OCI-LY7 (cell line): Measurements from ENCODE around the gene TMCC1. TPM values are rescaled to one million over a fixed set of nuclear protein-coding genes. Genes with fewer than 3 reads are reported as not detected.
A peak's percentile ranks its signal among the peaks of the same experiment; 100 is the strongest.

Experiments used
- BruUV-seq: library from RNA; stranded (reverse); fragments of 400-500 nt; replicated peaks from 2 replicates; lab custom pipeline; 2021; lab: Mats Ljungman, UMichigan
- CTCF ChIA-PET: fragments of 300-600 bp; sonication (Branson Sonifier 250); formaldehyde crosslinking; loops from one replicate; lab custom pipeline; 2022; ENCODE audit warnings: antibody characterized with exemption; ENCODE audit not compliant: unreplicated experiment; lab: Charles Lee
- POLR2A ChIA-PET: fragments of 300-600 bp; sonication (Branson Sonifier 250); formaldehyde crosslinking; loops from one replicate; lab custom pipeline; 2022; ENCODE audit warnings: antibody characterized with exemption; lab: Charles Lee
- DNase-seq: peaks from one replicate; pipeline ENCODE4 v3.0.0-alpha.2; 2015; ENCODE audit warnings: low spot score
- H2AFZ ChIP-seq: fragments of 200-600 bp; sonication (generic), shearing (Covaris generic); 2 replicates; pipeline ENCODE4 v1.6.1; 2014; ENCODE audit warnings: mild to moderate bottlenecking, antibody characterized with exemption, low read length, moderate library complexity
- H3K27ac ChIP-seq: fragments of 200-600 bp; sonication (generic); 2 replicates; pipeline ENCODE4 v1.5.1; 2014; ENCODE audit warnings: mixed run types, low read depth, mild to moderate bottlenecking, moderate library complexity, low read length, inconsistent platforms; ENCODE audit not compliant: poor library complexity, severe bottlenecking
- H3K36me3 ChIP-seq: fragments of 200-600 bp; sonication (generic); 2 replicates; pipeline ENCODE4 v1.6.1; 2014; ENCODE audit warnings: mild to moderate bottlenecking, antibody characterized with exemption, low read length, moderate library complexity, mixed read lengths; ENCODE audit not compliant: insufficient read depth
- H3K4me1 ChIP-seq: fragments of 200-600 bp; sonication (generic); 2 replicates; pipeline ENCODE4 v1.5.1; 2014; ENCODE audit warnings: mild to moderate bottlenecking, low read length; ENCODE audit not compliant: insufficient read depth, poor library complexity, severe bottlenecking
- H3K4me2 ChIP-seq: fragments of 200-600 bp; sonication (generic); 2 replicates; pipeline ENCODE4 v1.6.1; 2014; ENCODE audit warnings: mild to moderate bottlenecking, low read length
- H3K4me3 ChIP-seq: fragments of 200-600 bp; sonication (generic); 2 replicates; pipeline ENCODE4 v1.5.1; 2014; ENCODE audit warnings: mild to moderate bottlenecking, low read depth, low read length; ENCODE audit not compliant: poor library complexity, severe bottlenecking
- H3K79me2 ChIP-seq: fragments of 200-600 bp; sonication (generic); 2 replicates; pipeline ENCODE4 v1.6.1; 2016; ENCODE audit warnings: low read depth, mild to moderate bottlenecking, low read length, moderate library complexity, mixed read lengths; ENCODE audit not compliant: insufficient read depth
- H3K9me2 ChIP-seq: fragments of 200-600 bp; sonication (generic); 2 replicates; pipeline ENCODE4 v1.6.1; 2016; ENCODE audit warnings: mild to moderate bottlenecking, low read length, mixed read lengths; ENCODE audit not compliant: insufficient read depth
- H3K9me3 ChIP-seq: fragments of 200-600 bp; sonication (generic); 2 replicates; pipeline ENCODE4 v1.6.1; 2014; ENCODE audit warnings: mild to moderate bottlenecking, mixed run types, low read length, mixed read lengths
- H4K20me1 ChIP-seq: fragments of 200-600 bp; sonication (generic); 2 replicates; pipeline ENCODE4 v1.6.1; 2014; ENCODE audit warnings: mild to moderate bottlenecking, antibody characterized with exemption, low read length, moderate library complexity, mixed read lengths; ENCODE audit not compliant: insufficient read depth
- CTCF ChIP-seq: fragments of 200-600 bp; sonication (generic); conservative IDR thresholded peaks from 2 replicates; pipeline ENCODE4 v1.5.1; 2014; ENCODE audit warnings: mild to moderate bottlenecking, antibody characterized with exemption, low read length, moderate library complexity, mixed read lengths
- EZH2phosphoT487 ChIP-seq: fragments of 200-600 bp; sonication (generic); IDR thresholded peaks from 2 replicates; pipeline ENCODE4 v1.6.1; 2018; ENCODE audit warnings: low read depth, borderline replicate concordance, mild to moderate bottlenecking, mixed run types, antibody characterized with exemption, low read length, moderate library complexity, mixed read lengths
- intact Hi-C: fragments of 100-400 bp; cut with micrococcal nuclease; formaldehyde crosslinking; loops from one replicate; pipeline ENCODE4 v1.10.0; 2022; ENCODE audit not compliant: unreplicated experiment
- total RNA-seq, 2 experiments: library from RNA; depleted of rRNA in 1 of 2; stranded (reverse); fragments of >200 nt in 1 of 2; shearing (Covaris generic) in 1 of 2; gene quantifications; 2 replicates each; pipeline ENCODE4 v1.2.3, GENCODE V29; 2014 to 2022

The TMCC1 gene
- total RNA-seq, 2 experiments from 2014 or later: 31.7 to 38.8 TPM

GRCh38 chr3:129824926-129825541, 68.5 kb downstream of the TMCC1 start:
- Histone ChIP-seq H3K4me1 (peaks cover 71% of the 10 kb centered on the region), H3K27ac (no peak overlapping the region), H3K9me3 (no peaks in the 10 kb centered on the region), H3K4me2 (peak overlapping the region; percentile 41; the same call in 1 of the 2 replicates), H3K9me2 (no peaks in the 10 kb centered on the region), H3K79me2 (peaks cover 28% of the 10 kb centered on the region; the same call in 1 of the 2 replicates), H2AFZ (no peak overlapping the region), H3K36me3 (peaks cover 19% of the 10 kb centered on the region), H4K20me1 (peaks cover 16% of the 10 kb centered on the region; the same call in 1 of the 2 replicates), H3K4me3 (no peak overlapping the region)
- POLR2A ChIA-PET: interaction anchor here (0.5 to 1.2 kb wide), 6 partner anchors 14 to 334 kb away, joined by 3 to 5 read pairs (median 3); no protein-coding TSS in a partner anchor
- intact Hi-C loops: loop anchor here (1.0 to 5.0 kb wide), 5 partner anchors 67 to 443 kb away; partner anchors contain the start of gene TMCC1
- TSS peak; percentile 1 for BruUV-seq
- CTCF ChIA-PET: interaction anchor here (0.5 kb wide), 1 partner anchor 945 kb away, joined by 4 read pairs; the partner anchor contains the start of gene ACAD9
- DNase-seq: peak; percentile 78
- TF ChIP-seq EZH2phosphoT487: no peak
- TF ChIP-seq CTCF: peak; percentile 94

DNA sequence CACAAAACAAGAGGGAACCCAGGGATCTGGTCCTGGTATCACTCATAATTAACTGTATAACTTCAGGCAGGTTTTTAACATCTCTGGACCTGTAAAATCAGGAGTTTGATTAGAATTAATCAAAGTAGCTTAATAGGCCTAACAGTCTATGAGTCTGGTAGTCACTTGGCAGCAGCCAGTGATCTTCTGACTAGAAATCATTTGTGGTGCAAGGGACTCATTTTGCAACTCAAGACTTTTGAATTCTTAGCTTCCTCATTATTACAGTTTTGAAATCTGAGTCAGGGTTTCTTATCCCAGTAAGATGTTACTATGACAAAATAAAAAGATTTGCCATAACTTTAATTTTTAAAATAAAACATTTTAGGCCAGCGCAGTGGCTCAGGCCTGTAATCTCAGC, 70.8 kb downstream of the TMCC1 start:
- intact Hi-C loops: no loop called here
- Histone ChIP-seq H3K79me2 (peaks cover 28% of the 10 kb centered on the region; the same call in 1 of the 2 replicates), H4K20me1 (peaks cover 16% of the 10 kb centered on the region; the same call in 1 of the 2 replicates), H3K4me2 (no peak overlapping the region), H3K9me2 (no peaks in the 10 kb centered on the region), H2AFZ (no peak overlapping the region), H3K9me3 (no peaks in the 10 kb centered on the region), H3K27ac (no peak overlapping the region), H3K36me3 (peaks cover 26% of the 10 kb centered on the region), H3K4me3 (no peak overlapping the region), H3K4me1 (peaks cover 50% of the 10 kb centered on the region)
- POLR2A ChIA-PET: interaction anchor here (0.7 to 1.2 kb wide), 3 partner anchors 12 to 89 kb away, joined by 3 to 4 read pairs (median 4); no protein-coding TSS in a partner anchor
- no TSS peak for BruUV-seq
- TF ChIP-seq EZH2phosphoT487 (no peak), CTCF (no peak)
- no peak for DNase-seq
- CTCF ChIA-PET: no interaction called here

- intact Hi-C loops: no loop called here
- DNase-seq: no peak
- H3K27ac ChIP-seq: no peak overlapping the region
- no peak overlapping the region for H2AFZ ChIP-seq
- H3K9me2 ChIP-seq: no peaks in the 10 kb centered on the region
- ChIA-PET CTCF (no interaction called here), POLR2A (interaction anchor here (0.6 to 1.2 kb wide), 4 partner anchors 11 to 102 kb away, joined by 3 to 4 read pairs (median 4); no protein-coding TSS in a partner anchor)
- H3K4me2 ChIP-seq: no peak overlapping the region
- H3K4me3 ChIP-seq: no peak overlapping the region
- H3K36me3 ChIP-seq: peaks cover 26% of the 10 kb centered on the region
- no peak for TF ChIP-seq CTCF
- no peak for TF ChIP-seq EZH2phosphoT487
- peaks cover 16% of the 10 kb centered on the region; the same call in 1 of the 2 replicates for H4K20me1 ChIP-seq
- no TSS peak for BruUV-seq
- H3K4me1 ChIP-seq: peaks cover 46% of the 10 kb centered on the region
- no peaks in the 10 kb centered on the region for H3K9me3 ChIP-seq
- H3K79me2 ChIP-seq: peaks cover 25% of the 10 kb centered on the region; the same call in 1 of the 2 replicates
Observed at GRCh38 chr3:129822241-129822640, 71.3 kb downstream of the TMCC1 start.
